ENCODE data around the gene AKT1.
A peak's percentile ranks its signal among the peaks of the same experiment; 100 is the strongest.

Gene AKT1

GRCh38 chr14:104756477-104757237, 38.9 kb downstream of the AKT1 start:
- DNase-seq = no peak
- peaks cover 32% of the 10 kb centered on the region for H3K79me2 ChIP-seq (ENCODE audit: low read length)
- no peak overlapping the region for H3K27ac ChIP-seq (ENCODE audit: low read length)
- no peak overlapping the region for H2AFZ ChIP-seq (ENCODE audit: low read length)
- H3K4me3 ChIP-seq (ENCODE audit: low read length) = no peak overlapping the region
- H3K9me3 ChIP-seq (replicated peaks; ENCODE audit: insufficient read depth, low read length) = no peaks in the 10 kb centered on the region
- no peaks in the 10 kb centered on the region for H3K27me3 ChIP-seq (replicated peaks; ENCODE audit: insufficient read depth, low read length)
- H4K20me1 ChIP-seq (ENCODE audit: insufficient read depth, low read length) = no peaks in the 10 kb centered on the region
- H3K4me2 ChIP-seq (ENCODE audit: low read depth, low read length) = no peak overlapping the region
- H3F3A ChIP-seq (ENCODE audit: insufficient read depth, low read length) = no peaks in the 10 kb centered on the region
- no peaks in the 10 kb centered on the region for H3K36me3 ChIP-seq (replicated peaks; ENCODE audit: insufficient read depth, low read length)
- TF ChIP-seq EZH2 (optimal IDR thresholded peaks at IDR 0.05; ENCODE audit: low read depth, low read length) (no peak), CTCF (IDR thresholded peaks at IDR 0.05; ENCODE audit: low read length) (no peak), EZH2phosphoT487 (IDR thresholded peaks at IDR 0.05; ENCODE audit: low read length) (no peak)
- no peaks in the 10 kb centered on the region for H3K4me1 ChIP-seq (ENCODE audit: low read length)
- no peaks in the 10 kb centered on the region for H3K9me2 ChIP-seq (replicated peaks; ENCODE audit: insufficient read depth, low read length)
- H3K9ac ChIP-seq (ENCODE audit: low read length) = no peak overlapping the region

GRCh38 chr14:104755621-104756020, 39.9 kb downstream of the AKT1 start:
- no peaks in the 10 kb centered on the region for H4K20me1 ChIP-seq (ENCODE audit: insufficient read depth, low read length)
- H3K4me2 ChIP-seq (ENCODE audit: low read depth, low read length) = no peak overlapping the region
- TF ChIP-seq EZH2phosphoT487 (IDR thresholded peaks at IDR 0.05; ENCODE audit: low read length) (no peak), EZH2 (optimal IDR thresholded peaks at IDR 0.05; ENCODE audit: low read depth, low read length) (no peak), CTCF (IDR thresholded peaks at IDR 0.05; ENCODE audit: low read length) (no peak)
- H3K27ac ChIP-seq (ENCODE audit: low read length) = no peak overlapping the region
- H3K9me3 ChIP-seq (replicated peaks; ENCODE audit: insufficient read depth, low read length) = no peaks in the 10 kb centered on the region
- no peaks in the 10 kb centered on the region for H3K4me1 ChIP-seq (ENCODE audit: low read length)
- peaks cover 32% of the 10 kb centered on the region for H3K79me2 ChIP-seq (ENCODE audit: low read length)
- no peaks in the 10 kb centered on the region for H3F3A ChIP-seq (ENCODE audit: insufficient read depth, low read length)
- no peak overlapping the region for H3K4me3 ChIP-seq (ENCODE audit: low read length)
- no peak overlapping the region for H2AFZ ChIP-seq (ENCODE audit: low read length)
- H3K9me2 ChIP-seq (replicated peaks; ENCODE audit: insufficient read depth, low read length) = no peaks in the 10 kb centered on the region
- H3K27me3 ChIP-seq (replicated peaks; ENCODE audit: insufficient read depth, low read length) = no peaks in the 10 kb centered on the region
- no peak overlapping the region for H3K9ac ChIP-seq (ENCODE audit: low read length)
- no peaks in the 10 kb centered on the region for H3K36me3 ChIP-seq (replicated peaks; ENCODE audit: insufficient read depth, low read length)
- DNase-seq = no peak

- Histone ChIP-seq H3K36me3 (replicated peaks; ENCODE audit: insufficient read depth, low read length) (no peaks in the 10 kb centered on the region), H3K9me2 (replicated peaks; ENCODE audit: insufficient read depth, low read length) (no peaks in the 10 kb centered on the region), H3K4me3 (ENCODE audit: low read length) (peak overlapping the region; percentile 88), H3K27me3 (replicated peaks; ENCODE audit: insufficient read depth, low read length) (no peaks in the 10 kb centered on the region), H3F3A (ENCODE audit: insufficient read depth, low read length) (no peaks in the 10 kb centered on the region), H3K79me2 (ENCODE audit: low read length) (peaks cover 32% of the 10 kb centered on the region), H3K9ac (ENCODE audit: low read length) (peak overlapping the region; percentile 91; the same call in 1 of the 2 replicates), H3K4me2 (ENCODE audit: low read depth, low read length) (peak overlapping the region; percentile 82; the same call in 1 of the 2 replicates), H2AFZ (ENCODE audit: low read length) (no peak overlapping the region), H3K9me3 (replicated peaks; ENCODE audit: insufficient read depth, low read length) (no peaks in the 10 kb centered on the region), H3K4me1 (ENCODE audit: low read length) (no peaks in the 10 kb centered on the region), H4K20me1 (ENCODE audit: insufficient read depth, low read length) (no peaks in the 10 kb centered on the region), H3K27ac (ENCODE audit: low read length) (no peak overlapping the region)
- no peak for DNase-seq
- TF ChIP-seq EZH2 (optimal IDR thresholded peaks at IDR 0.05; ENCODE audit: low read depth, low read length) = no peak
- no peak for TF ChIP-seq CTCF (IDR thresholded peaks at IDR 0.05; ENCODE audit: low read length)
- TF ChIP-seq EZH2phosphoT487 (IDR thresholded peaks at IDR 0.05; ENCODE audit: low read length) = no peak
These were observed 41.2 kb downstream of the AKT1 start for GRCh38 chr14:104754213-104754851.
